HG02973 (cell line): ENCODE measurements around the gene PAQR7.

Source experiments
- ATAC-seq: cut with Tn5 transposase; IDR thresholded peaks from one replicate; pipeline ENCODE4 v1.9.1; 2021; ENCODE audit warnings: moderate library complexity; ENCODE audit not compliant: unreplicated experiment

Gene PAQR7

DNA sequence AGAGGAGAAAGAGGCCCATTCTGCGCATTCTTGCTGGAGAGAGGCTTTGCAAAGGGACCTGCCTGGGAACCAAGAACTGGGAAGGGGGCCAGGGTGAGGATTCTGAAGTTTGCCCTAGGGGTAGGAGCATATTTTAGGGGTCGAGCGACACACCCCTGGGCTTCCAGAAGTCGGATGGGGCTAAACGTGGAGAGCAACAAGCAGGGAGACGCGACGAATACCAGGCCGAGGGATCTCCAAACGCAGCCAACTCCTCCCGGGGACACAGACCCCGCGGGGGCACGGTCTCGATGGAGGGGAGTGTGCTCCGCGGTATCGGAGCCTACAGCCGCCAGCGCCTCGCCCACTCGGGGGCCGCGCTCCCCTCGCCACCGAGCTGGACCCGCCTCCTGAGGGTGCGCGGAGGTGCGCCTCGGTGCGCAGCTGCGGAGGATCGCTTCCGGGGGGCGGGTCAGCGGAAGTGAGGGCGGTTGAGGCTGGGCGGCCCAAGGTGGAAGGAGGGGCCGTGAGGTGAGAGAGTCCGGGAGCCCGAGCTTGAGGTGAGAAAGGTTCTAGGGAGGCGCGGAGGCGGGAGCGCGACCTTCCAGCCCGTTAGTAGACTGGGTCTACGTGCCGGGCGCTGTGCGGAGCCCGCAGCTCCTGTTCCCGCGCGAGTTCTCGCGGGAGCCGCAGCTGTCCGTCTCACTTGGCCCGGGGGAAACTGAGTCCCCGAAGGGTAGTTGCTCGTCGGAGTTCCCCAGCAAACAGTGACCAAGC, 55.8 kb downstream of the PAQR7 start, which contains the start of gene MTFR1L:
Gene MTFR1L, plus strand, starts transcription at position 464 of the 756 bp plus-strand sequence. CDS start 3,151 bp downstream, outside the sequence.
- peak; percentile 79 for ATAC-seq

DNA sequence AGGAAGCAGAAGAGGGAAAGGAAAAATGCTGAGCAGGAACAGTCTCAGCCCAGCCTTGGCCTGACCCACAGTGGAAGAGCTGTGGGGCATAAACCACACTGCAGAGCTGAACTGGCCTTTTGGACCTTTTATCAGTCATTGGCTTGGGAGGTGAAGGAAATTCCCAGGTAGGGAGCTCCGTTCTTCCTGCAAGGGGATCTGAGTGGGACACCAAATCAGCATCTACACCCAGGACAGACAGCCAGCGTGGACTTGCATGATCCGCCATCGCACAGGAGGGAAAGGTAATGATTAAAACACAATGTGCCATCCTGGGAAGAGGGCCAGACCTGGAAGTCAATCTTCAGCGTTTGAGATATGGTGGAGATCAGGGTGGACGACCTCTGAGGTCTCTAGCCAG, 56.9 kb downstream of the PAQR7 start:
- ATAC-seq, result no peak

GRCh38 chr1:25817840-25818501, 57.5 kb downstream of the PAQR7 start:
- no peak for ATAC-seq

GRCh38 chr1:25816112-25816718, 59.3 kb downstream of the PAQR7 start:
- ATAC-seq, result no peak

DNA sequence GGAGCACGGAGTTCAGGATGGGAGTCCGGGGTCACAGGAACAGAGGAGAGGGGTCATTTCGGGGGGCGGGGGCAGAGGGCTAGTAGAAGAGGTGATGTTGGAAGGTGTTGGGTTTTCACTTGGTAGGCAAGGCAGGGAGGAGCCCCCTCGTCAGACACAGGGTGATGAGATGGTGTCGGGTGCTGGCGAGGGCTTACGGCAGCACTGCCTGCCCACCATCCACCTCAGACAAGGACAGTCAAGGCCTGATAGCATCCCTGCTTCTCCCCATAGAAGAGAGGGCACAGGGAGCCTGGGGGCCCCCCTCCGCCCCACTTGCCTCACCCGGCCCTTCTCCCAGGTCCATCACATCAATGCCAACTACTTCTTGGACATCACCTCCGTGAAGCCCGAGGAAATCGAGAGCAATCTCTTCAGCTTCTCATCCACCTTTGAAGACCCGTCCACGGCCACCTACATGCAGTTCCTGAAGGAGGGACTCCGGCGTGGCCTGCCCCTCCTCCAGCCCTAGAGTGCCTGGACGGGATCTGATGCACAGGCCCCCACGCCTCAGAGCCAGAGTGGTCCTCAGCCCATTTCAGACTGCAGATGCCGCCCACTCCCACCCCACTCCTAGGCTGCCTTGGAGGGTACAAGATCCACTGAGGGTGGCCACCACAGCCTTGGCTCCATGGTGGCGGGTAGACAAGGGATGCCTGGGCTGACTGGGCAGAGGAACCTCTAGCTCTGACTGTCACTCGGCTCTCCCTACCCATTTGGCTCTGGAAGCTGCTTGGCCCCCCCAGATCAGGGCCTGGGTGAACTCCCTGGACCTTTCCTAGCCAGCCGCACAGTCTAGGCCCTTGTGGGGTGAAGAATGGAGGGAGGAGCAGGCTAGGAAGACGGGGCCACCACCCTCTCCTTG, 60.0 kb downstream of the PAQR7 start:
- no peak for ATAC-seq

DNA sequence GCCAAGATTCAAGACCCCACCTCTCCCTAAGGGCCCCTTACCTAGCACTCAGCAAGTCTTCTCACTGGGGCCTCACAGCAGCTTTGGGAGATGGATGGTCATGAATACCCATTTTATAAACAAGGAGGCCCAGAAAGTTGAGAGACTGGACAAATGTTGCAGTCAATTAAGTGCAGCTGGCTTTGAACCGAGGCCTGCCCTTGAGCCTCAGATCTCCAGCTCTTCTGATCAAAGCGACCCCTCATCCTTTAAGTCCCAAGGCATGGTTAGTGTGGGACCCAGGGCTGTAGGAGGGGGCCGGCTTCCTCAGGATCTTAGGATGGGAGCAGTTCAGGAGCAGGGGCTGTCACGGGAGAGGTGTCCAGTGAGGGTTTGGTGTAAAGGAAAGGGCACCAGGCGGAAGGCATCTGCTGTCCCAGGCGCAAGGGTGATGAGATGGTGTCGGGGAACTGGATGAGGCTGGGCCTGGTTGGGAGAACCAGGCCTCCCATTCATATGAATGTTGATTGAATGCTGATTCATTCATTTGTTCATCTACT, 60.9 kb downstream of the PAQR7 start:
- no peak for ATAC-seq

DNA sequence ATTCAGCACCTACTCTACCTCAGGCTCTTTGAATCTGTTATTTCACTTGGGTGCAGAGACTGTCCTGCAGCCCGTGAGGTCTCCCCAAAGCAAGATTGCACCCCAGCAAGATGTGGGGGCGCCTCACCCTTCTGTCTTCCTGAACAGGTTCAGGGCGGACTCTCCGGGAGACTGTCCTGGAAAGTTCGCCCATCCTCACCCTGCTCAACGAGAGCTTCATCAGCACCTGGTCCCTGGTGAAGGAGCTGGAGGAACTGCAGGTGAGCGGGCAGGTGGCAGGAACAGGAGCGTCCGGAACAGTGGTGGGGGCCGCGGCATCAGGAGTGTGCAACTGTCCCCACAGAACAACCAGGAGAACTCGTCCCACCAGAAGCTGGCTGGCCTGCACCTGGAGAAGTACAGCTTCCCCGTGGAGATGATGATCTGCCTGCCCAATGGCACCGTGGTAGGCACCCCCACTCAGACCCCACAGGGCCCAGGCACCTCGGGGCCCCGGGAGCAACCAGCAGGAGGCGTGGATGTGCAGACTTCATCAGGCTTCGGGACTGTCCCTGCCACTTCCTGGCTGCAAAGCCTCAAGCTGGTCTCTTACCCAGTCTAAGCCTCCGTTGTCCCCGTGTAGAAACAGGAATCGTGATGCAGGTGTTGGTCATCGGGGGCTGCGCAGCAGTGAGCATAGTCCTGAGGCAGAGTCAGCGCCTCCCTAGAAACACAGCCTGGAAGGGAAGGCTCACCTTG, 61.6 kb downstream of the PAQR7 start:
- ATAC-seq, result no peak

GRCh38 chr1:25813071-25813733, 62.3 kb downstream of the PAQR7 start:
- ATAC-seq, result no peak
